ENCODE measurements around the gene CNNM4.

DNA sequence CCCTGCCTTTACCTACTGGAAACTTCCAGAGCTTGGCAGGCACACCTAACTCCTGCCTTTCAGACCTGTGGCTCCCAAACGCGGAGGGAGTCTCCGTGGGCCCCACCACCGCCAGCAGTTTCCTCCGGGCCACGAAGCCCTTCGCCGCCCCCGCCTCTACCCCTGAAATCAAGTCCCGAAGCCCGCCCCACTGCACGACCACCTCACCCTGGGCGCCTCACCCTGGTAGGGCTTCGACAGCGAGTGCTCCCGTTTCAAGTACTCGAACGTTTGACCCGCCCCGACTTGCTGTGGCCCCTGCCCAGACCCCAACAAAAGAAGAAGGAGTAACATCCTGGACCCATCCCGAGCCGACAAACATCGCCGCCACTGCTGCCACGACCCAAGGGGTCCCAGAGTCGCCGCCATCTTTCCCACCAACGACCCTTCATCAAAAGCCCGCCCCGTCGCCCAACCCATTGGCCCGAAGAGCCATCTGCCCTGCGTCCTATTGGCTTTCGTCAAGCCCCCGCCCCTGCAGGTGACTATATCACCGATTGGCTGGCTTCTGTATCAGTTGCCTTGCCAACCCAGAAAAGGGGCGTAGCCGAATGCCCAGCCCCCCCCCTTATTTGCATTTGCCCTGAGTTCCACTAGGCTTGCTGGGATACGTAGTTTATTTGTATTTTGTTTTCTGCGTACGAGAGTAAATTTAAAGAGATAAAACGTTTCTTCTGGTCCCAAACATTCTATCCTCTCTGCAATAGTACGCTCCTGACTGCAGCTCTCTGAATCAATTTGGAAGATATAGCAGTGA is 20.9 kb upstream of the CNNM4 start, which contains the start of gene LMAN2L:
- TF ChIP-seq PPARA (CRISPR knock-in tag; IDR thresholded peaks at IDR 0.05; ENCODE audit: borderline replicate concordance) (no peak), RARB (CRISPR knock-in tag; IDR thresholded peaks at IDR 0.05) (no peak), ISL1 (CRISPR knock-in tag; IDR thresholded peaks at IDR 0.05) (no peak), ARNTL (CRISPR knock-in tag; IDR thresholded peaks at IDR 0.05; ENCODE audit: borderline replicate concordance, low read depth) (no peak), ZC3H10 (CRISPR knock-in tag; IDR thresholded peaks at IDR 0.05) (no peak), TOX (CRISPR knock-in tag; IDR thresholded peaks at IDR 0.05; ENCODE audit: borderline replicate concordance) (no peak), ZNF565 (CRISPR knock-in tag; conservative IDR thresholded peaks at IDR 0.05; ENCODE audit: low read depth) (no peak)
- TF ChIP-seq, protein P1, sequence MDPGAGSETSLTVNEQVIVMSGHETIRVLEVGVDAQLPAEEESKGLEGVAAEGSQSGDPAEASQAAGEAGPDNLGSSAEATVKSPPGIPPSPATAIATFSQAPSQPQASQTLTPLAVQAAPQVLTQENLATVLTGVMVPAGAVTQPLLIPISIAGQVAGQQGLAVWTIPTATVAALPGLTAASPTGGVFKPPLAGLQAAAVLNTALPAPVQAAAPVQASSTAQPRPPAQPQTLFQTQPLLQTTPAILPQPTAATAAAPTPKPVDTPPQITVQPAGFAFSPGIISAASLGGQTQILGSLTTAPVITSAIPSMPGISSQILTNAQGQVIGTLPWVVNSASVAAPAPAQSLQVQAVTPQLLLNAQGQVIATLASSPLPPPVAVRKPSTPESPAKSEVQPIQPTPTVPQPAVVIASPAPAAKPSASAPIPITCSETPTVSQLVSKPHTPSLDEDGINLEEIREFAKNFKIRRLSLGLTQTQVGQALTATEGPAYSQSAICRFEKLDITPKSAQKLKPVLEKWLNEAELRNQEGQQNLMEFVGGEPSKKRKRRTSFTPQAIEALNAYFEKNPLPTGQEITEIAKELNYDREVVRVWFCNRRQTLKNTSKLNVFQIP (CRISPR knock-in tag; IDR thresholded peaks at IDR 0.05; ENCODE audit: borderline replicate concordance, low read depth) = no peak

Data from SK-N-SH treated with all-trans-retinoic acid at 6 μM for 48 hours (cell line).